Effector CD4-positive, alpha-beta T cell (primary cell): ENCODE results near the gene ZNF652.

ENCODE experiments used
- DNase-seq: peaks from one replicate; pipeline ENCODE4 v3.0.0-alpha.2; 2020

ZNF652 gene

GRCh38 chr17:49259663-49260010, 102.4 kb downstream of the ZNF652 start:
- DNase-seq: no peak

GRCh38 chr17:49258394-49258793, 103.7 kb downstream of the ZNF652 start:
- no peak for DNase-seq

- DNase-seq: no peak
Observed at GRCh38 chr17:49255125-49255524, 106.9 kb downstream of the ZNF652 start.

- no peak for DNase-seq
Observed at GRCh38 chr17:49254066-49254465, 108.0 kb downstream of the ZNF652 start.

- DNase-seq: no peak
Observed at GRCh38 chr17:49252148-49252695, 109.8 kb downstream of the ZNF652 start.

- DNase-seq: no peak
Observed at GRCh38 chr17:49249890-49250522, 112.0 kb downstream of the ZNF652 start.

- DNase-seq: no peak
Observed at GRCh38 chr17:49249292-49249794, 112.7 kb downstream of the ZNF652 start.

GRCh38 chr17:49247944-49248343, 114.1 kb downstream of the ZNF652 start:
- DNase-seq: no peak

GRCh38 chr17:49244839-49245238, 117.2 kb downstream of the ZNF652 start:
- no peak for DNase-seq
